Measurements from ENCODE around the gene BNIP5. TPM values are rescaled to one million over a fixed set of nuclear protein-coding genes. Genes with fewer than 3 reads are reported as not detected.
A peak's percentile ranks its signal among the peaks of the same experiment; 100 is the strongest.

The BNIP5 gene
- total RNA-seq, 2 donors from 2014 or later: not detected

DNA sequence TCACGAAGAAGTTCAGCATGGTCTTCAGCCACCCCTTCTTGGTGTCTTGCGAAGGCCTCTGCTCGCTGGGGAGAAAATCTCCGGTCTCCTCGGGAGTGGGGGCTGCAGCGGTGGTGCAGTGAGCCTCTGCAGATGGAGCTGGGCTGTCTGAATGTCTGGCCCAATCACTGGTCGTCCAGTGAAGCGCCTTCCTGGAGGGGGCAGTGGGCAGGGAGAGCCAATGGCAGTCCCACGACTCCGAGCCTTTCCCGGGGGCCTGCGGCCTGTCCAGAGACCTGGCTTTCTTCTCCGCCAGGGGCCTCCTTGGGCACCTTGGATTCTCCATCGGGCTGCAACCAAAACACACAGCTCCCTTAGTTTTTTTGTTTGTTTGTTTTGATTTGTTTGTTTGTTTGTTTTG lies 6.3 kb downstream of the BNIP5 start:
- Mint-ChIP-seq H3K27ac (no peak overlapping the region), H3K9me3 (no peaks in the 10 kb centered on the region), H3K36me3 (no peaks in the 10 kb centered on the region), H3K27me3 (peaks cover 31 to 32% of the 10 kb centered on the region in 2 donors), H3K4me3 (no peak overlapping the region), H3K4me1 (ENCODE audit: low read depth in 2 of 2) (no peaks in the 10 kb centered on the region)
- no peak for ATAC-seq
- no peak for DNase-seq (ENCODE audit: low spot score)

DNA sequence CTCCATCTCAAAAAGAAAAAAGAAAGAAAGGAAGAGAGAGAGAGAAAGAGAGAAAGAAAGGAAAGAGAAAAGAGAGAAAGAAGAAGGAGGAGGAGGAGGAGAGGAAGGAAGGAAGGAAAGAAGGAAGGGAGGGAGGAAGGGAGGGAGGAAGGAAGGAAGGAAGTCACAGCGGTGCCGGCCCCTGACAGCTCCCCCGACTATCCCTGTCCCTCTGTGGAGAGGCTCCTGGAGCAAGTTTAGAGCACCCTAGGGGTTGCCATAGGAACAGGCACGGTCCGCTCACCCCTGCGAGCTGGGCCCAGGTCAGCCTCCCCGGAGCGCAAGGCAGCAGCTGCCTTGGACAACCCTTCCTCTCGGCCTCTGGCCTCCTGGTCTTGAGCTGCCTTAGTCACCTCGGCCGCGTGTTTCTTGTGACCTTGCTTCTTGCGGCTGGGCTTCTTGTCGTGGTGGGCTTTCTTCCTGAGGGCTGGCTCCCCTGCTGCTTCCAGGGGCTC lies 6.8 kb downstream of the BNIP5 start:
- no peak overlapping the region for H3K4me3 Mint-ChIP-seq
- no peaks in the 10 kb centered on the region for H3K36me3 Mint-ChIP-seq
- H3K9me3 Mint-ChIP-seq: no peaks in the 10 kb centered on the region
- no peak for ATAC-seq
- H3K27ac Mint-ChIP-seq: no peak overlapping the region
- DNase-seq (ENCODE audit: low spot score): no peak
- H3K4me1 Mint-ChIP-seq (ENCODE audit: low read depth in 2 of 2): no peaks in the 10 kb centered on the region
- H3K27me3 Mint-ChIP-seq: peaks cover 25 to 27% of the 10 kb centered on the region in 2 donors

DNA sequence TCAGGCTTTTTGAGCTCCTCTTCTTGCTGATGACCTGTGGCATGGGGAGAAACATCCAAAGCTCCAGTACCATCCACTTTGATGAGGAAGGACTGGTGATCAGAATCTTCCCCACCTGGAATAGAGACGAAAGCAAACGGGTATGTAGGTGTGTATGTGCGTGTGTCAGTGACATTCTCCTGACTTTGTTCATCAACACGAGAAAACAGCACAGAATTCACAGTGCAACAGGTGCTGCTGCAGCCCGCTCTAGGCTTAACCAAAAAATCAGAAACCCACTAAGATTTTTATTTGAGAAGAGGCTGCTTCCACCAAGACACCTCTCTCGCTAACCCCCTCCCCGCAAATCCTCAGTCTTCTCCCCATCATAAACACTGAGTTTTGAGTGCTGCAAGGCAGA lies 8.1 kb downstream of the BNIP5 start:
- Mint-ChIP-seq H3K9me3 (no peaks in the 10 kb centered on the region), H3K36me3 (no peaks in the 10 kb centered on the region), H3K4me3 (no peak overlapping the region), H3K27ac (no peak overlapping the region), H3K4me1 (ENCODE audit: low read depth in 2 of 2) (no peaks in the 10 kb centered on the region), H3K27me3 (peaks cover 16% of the 10 kb centered on the region in 2 donors)
- ATAC-seq (no peak), DNase-seq (ENCODE audit: low spot score) (peak; percentile 29)

DNA sequence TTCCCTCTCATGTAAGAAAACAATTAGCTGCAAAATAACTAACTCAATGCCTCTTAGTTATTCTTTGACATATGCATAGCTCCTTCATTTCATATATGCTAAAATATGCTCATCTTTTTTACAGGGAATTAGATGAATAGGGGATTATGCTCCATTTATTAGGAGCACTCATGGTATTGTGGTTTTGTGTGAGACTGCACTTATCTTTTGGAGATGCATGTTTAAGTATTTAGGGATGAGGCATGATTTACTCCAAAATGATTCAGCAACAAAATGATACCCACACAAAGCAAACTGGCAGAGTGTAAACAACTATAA lies 8.8 kb downstream of the BNIP5 start:
- no peak overlapping the region for H3K4me3 Mint-ChIP-seq
- no peaks in the 10 kb centered on the region for H3K4me1 Mint-ChIP-seq (ENCODE audit: low read depth in 2 of 2)

DNA sequence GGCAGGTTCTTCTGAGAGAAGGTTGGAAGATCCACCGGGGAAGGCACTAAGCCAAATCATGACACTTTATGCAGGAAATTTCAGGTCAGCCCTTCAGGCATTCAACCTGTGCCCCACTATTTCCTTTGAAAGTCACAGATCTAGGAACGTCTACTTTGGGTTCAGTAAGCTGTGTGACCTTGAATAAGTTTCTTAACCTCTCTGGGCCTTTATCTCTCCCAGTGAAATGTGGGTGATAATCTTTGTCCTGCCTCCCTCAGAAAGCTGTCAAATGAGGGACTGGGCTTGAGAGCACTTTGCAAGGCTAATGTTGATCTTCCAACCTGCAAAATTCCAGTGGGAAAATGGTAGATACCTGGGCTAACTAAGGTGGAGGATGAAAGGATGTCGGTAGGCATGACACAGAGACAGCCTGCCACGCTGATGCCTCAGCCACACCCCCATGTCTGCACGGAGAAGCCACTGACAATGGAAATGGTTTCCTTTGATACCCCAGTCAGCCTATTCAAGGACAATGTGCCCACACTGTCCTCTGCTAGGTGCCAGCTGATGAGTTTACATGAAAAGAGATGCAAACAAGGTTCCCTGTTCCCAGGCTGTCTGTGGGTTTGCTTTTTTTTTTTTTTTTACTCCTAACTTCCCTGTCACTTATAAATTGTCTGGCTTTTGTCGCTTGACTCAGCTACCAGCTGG lies 9.3 kb downstream of the BNIP5 start:
- Mint-ChIP-seq H3K27me3 (peaks cover 7 to 10% of the 10 kb centered on the region in 2 donors), H3K9me3 (no peaks in the 10 kb centered on the region), H3K4me3 (no peak overlapping the region), H3K27ac (no peak overlapping the region), H3K36me3 (no peaks in the 10 kb centered on the region), H3K4me1 (ENCODE audit: low read depth in 2 of 2) (no peaks in the 10 kb centered on the region)
- ATAC-seq (no peak), DNase-seq (ENCODE audit: low spot score) (no peak)

More for the DNA sequence above, 8.8 kb downstream of the BNIP5 start:
- Mint-ChIP-seq H3K9me3 (no peaks in the 10 kb centered on the region), H3K27ac (no peak overlapping the region), H3K27me3 (peaks cover 12% of the 10 kb centered on the region in 2 donors), H3K36me3 (no peaks in the 10 kb centered on the region)
- ATAC-seq: no peak
- DNase-seq (ENCODE audit: low spot score): no peak

DNA sequence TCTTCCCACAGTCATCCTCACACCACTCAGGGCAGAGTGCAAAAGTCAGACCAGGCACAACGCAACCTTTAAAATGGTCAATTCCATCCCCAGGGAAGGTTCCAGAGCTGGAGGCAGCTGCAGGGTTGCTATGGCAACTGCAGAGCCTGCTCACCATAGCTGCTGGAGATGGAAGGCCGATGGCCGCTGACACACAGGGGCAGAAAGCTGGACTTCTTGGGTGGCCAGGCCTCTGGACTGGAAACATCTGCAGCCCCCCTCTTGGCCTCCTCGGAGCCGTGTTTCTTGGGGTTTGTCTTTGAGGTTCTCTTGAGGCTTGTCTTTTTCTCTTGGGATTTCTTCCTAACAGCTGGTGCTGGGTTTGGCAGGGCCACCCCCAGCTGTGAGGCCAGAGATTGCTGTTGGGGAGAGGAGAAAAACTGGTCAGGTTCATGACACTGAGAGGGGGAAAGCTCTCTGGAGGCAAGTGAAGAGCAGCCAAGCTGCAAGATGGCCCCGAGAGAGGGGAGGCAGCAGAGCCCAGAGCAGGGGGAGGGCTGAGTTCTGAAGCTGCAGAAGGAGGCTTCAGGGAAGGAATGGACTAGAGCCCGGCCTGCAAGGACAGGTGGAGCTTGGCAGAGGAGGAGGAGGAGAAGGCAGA lies 10.2 kb downstream of the BNIP5 start:
- H3K9me3 Mint-ChIP-seq: no peaks in the 10 kb centered on the region
- DNase-seq (ENCODE audit: low spot score): no peak
- no peak for ATAC-seq
- no peaks in the 10 kb centered on the region for H3K36me3 Mint-ChIP-seq
- H3K27ac Mint-ChIP-seq: no peak overlapping the region
- H3K4me1 Mint-ChIP-seq (ENCODE audit: low read depth in 2 of 2): no peaks in the 10 kb centered on the region
- peaks cover 0 to 4% of the 10 kb centered on the region in 2 donors for H3K27me3 Mint-ChIP-seq
- H3K4me3 Mint-ChIP-seq: no peak overlapping the region

DNA sequence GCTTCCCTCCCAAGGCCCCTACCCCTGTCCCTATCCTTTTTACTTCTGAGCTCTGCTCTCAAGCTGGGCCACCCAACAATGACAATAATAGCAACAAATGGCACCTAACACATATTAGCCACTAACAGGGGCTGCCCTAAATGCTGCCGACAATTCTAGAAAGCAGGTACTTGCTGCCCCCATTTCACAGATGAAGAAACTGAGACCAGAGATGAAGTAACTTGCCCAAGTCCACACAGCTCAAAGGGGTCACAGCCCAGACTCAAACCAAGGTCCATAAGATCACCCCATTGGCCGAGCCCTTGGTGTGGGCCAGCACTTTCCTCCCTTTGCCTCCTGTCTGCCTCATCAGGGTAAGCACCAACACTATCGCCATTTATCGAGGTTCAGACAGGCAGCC lies 12.0 kb downstream of the BNIP5 start:
- Mint-ChIP-seq H3K36me3 (no peaks in the 10 kb centered on the region), H3K4me1 (ENCODE audit: low read depth in 2 of 2) (no peaks in the 10 kb centered on the region)

DNA sequence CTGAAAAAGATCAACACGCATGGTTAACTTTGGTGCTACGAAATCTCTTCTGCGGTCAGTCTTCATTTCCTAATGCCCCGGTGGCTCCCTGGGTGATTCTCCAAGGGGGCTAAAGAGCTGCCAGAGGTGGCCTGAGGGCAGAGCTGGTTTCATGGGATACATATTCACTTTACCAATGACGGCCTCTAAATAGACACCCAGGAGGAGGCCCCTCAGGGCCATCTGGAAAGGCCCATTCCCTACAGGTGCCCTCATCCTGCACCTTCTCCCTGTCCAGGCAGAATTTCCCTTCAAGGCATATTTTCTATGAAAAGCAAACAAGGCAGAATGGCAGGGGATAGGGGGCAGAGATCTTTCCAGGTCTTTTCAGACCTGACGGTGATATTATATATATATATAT lies 12.5 kb downstream of the BNIP5 start:
- H3K4me1 Mint-ChIP-seq (ENCODE audit: low read depth in 2 of 2): no peaks in the 10 kb centered on the region

More for the DNA sequence above, 12.0 kb downstream of the BNIP5 start:
- no peak overlapping the region for H3K4me3 Mint-ChIP-seq
- H3K27me3 Mint-ChIP-seq: peaks cover 0 to 4% of the 10 kb centered on the region in 2 donors
- no peak overlapping the region for H3K27ac Mint-ChIP-seq
- ATAC-seq: no peak
- H3K9me3 Mint-ChIP-seq: no peaks in the 10 kb centered on the region
- no peak for DNase-seq (ENCODE audit: low spot score)

DNA sequence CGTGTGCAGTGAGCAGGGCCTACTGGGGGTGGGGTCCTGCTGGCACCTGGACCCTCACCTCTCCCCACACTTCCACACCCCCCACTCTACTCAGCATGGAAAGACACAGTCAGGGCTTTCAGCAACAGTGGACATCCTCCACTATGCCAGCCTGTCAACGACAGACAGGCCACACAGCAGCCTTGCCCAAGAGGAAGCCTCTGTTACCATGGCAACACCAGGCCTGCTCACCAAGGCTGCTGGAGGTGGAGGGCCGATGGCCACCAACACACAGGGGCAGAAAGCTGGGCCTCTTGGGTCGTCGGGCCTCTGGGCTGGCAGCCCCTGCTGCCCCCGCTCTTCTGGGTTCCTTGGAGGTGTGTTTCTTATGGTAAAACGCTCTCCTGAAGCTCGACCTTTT lies 13.6 kb downstream of the BNIP5 start:
- no peak overlapping the region for H3K27ac Mint-ChIP-seq
- peak in 1 of 2 donors; percentile 50 for ATAC-seq
- no peak for DNase-seq (ENCODE audit: low spot score)
- H3K4me3 Mint-ChIP-seq: no peak overlapping the region
- no peaks in the 10 kb centered on the region for H3K9me3 Mint-ChIP-seq
- H3K36me3 Mint-ChIP-seq: no peaks in the 10 kb centered on the region
- no peaks in the 10 kb centered on the region for H3K4me1 Mint-ChIP-seq (ENCODE audit: low read depth in 2 of 2)
- peaks cover 0 to 2% of the 10 kb centered on the region in 2 donors for H3K27me3 Mint-ChIP-seq

More for the DNA sequence above, 12.5 kb downstream of the BNIP5 start:
- no peak overlapping the region for H3K27ac Mint-ChIP-seq
- no peaks in the 10 kb centered on the region for H3K9me3 Mint-ChIP-seq
- ATAC-seq: no peak
- peaks cover 0 to 4% of the 10 kb centered on the region in 2 donors for H3K27me3 Mint-ChIP-seq
- no peak for DNase-seq (ENCODE audit: low spot score)
- H3K4me3 Mint-ChIP-seq: no peak overlapping the region
- H3K36me3 Mint-ChIP-seq: no peaks in the 10 kb centered on the region

DNA sequence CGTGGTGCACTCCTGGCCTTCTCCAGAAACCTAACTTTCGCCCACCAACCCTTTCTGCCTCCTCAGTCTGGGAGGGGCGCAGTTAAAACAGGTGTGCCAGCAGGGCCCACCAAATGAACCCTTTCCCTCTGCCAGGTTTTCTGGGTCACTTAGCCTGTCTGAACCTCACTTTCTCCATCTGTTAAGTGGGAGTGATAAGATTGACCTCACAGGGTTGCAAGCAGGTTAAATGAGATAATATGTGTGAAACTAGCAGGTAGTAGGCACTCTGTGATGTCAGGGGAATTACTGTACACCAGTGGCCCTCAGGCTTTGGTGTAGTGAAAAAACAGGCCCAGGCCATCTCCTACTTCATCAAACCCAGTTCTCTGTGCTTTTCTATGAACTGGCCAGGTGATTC lies 14.1 kb downstream of the BNIP5 start:
- ATAC-seq (no peak), DNase-seq (ENCODE audit: low spot score) (no peak)
- Mint-ChIP-seq H3K36me3 (no peaks in the 10 kb centered on the region), H3K4me1 (ENCODE audit: low read depth in 2 of 2) (no peaks in the 10 kb centered on the region), H3K27ac (no peak overlapping the region), H3K4me3 (no peak overlapping the region), H3K9me3 (no peaks in the 10 kb centered on the region), H3K27me3 (peaks cover 0 to 7% of the 10 kb centered on the region in 2 donors)

DNA sequence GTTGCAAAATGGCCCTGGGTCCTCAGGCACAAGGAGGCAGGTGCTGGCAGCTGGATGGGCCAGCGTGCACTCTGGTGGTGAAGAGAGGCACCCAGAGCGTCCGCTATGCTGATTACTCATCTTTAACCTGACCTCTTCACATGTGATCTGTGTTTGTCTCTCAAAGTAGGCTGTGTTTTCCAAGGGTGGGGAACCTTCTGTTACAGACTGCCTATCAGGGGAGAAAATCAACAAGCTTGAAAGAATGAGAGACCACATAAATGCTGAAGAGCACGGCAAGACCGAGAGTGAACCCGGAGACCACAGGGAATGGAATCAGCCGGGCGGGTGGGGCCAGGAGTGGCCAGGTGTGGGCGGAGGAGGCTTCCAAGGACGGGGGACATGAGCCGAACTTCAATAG lies 16.2 kb downstream of the BNIP5 start:
- H3K4me1 Mint-ChIP-seq (ENCODE audit: low read depth in 2 of 2): peaks cover 0 to 5% of the 10 kb centered on the region in 2 donors
- no peak overlapping the region for H3K27ac Mint-ChIP-seq
- no peak overlapping the region for H3K4me3 Mint-ChIP-seq
- ATAC-seq (no peak), DNase-seq (ENCODE audit: low spot score) (no peak)
- H3K36me3 Mint-ChIP-seq: no peaks in the 10 kb centered on the region
- peaks cover 3 to 7% of the 10 kb centered on the region in 2 donors for H3K27me3 Mint-ChIP-seq
- H3K9me3 Mint-ChIP-seq: no peaks in the 10 kb centered on the region

DNA sequence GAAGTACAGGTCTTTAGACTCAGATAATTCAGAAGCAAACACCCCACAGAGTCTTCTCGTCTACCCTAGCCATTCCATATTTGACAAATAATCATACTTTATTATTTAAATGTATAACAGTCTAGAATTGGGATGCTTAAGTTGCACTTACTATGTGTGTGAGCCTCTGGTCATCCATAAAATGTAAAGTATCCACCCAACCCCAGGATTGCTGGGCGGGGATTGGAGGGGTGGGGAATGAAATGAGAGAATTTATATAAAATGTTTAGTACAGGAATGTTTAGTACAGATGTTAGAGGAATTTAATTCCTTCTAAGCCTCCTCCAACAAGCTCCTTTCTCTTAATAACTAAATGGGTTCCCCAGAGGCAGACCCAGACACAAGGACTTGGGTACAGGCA lies 16.9 kb downstream of the BNIP5 start:
- H3K4me3 Mint-ChIP-seq: no peak overlapping the region
- peaks cover 3 to 7% of the 10 kb centered on the region in 2 donors for H3K27me3 Mint-ChIP-seq
- H3K9me3 Mint-ChIP-seq: no peaks in the 10 kb centered on the region
- peaks cover 0 to 5% of the 10 kb centered on the region in 2 donors for H3K4me1 Mint-ChIP-seq (ENCODE audit: low read depth in 2 of 2)
- H3K27ac Mint-ChIP-seq: no peak overlapping the region
- DNase-seq (ENCODE audit: low spot score) (no peak), ATAC-seq (no peak)
- no peaks in the 10 kb centered on the region for H3K36me3 Mint-ChIP-seq

DNA sequence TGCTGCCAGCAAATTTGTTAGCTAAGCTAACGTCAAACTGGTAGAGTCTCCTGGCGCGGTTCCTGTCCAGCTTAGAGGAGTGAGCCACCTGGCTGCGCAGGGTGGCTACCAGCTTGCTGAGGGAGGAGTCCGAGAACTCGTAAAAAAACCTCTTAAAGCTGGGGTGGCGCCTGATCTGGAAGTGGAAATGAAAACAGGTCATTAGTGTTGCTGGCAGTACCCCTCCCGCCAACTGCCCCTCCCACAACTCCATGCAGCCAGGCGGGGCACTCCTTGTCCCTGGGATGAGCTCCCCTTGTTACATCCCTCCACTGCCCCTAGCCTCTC lies 17.3 kb downstream of the BNIP5 start:
- Mint-ChIP-seq H3K4me1 (ENCODE audit: low read depth in 2 of 2) (peaks cover 2 to 6% of the 10 kb centered on the region in 2 donors), H3K4me3 (no peak overlapping the region), H3K27ac (no peak overlapping the region), H3K36me3 (no peaks in the 10 kb centered on the region), H3K27me3 (peaks cover 3 to 7% of the 10 kb centered on the region in 2 donors), H3K9me3 (no peaks in the 10 kb centered on the region)
- DNase-seq (ENCODE audit: low spot score): no peak
- ATAC-seq: no peak

DNA sequence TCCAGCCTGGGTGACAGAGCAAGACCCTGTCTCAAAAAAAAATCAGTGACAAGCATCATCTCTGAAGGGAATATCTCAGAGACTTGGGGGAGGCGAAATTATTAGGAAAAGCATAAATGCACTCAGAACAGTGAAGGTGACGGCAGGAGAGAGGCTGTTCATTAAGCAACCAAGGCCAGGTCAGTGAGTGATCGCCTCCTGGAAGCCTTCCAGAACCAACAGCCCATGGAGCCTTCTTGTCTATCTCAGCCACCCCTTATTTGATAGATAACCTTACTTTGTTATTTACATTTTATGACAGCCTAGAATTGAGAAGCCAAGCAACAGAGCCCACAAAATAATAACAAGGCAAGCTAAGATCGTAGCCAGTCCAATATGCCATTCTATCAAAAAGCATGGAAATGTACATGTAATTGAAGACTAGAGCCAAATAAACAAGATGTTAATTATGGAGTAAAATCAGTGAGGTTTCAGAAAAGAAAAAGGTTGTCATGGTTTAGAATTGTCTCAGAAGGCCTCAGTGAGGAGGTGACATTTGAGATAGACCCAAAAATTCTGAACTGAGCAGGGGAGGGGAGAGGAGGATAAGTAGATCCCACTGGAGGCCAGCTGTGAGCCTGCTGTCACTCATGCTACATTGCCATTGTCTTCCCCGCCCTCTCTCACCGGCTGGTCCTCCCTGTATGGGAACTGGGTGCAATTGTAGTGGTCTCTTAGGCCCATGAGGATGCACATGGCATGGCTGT lies 17.8 kb downstream of the BNIP5 start:
- ATAC-seq (no peak), DNase-seq (ENCODE audit: low spot score) (no peak)
- Mint-ChIP-seq H3K36me3 (no peaks in the 10 kb centered on the region), H3K4me3 (no peak overlapping the region), H3K9me3 (no peaks in the 10 kb centered on the region), H3K4me1 (ENCODE audit: low read depth in 2 of 2) (peaks cover 7 to 11% of the 10 kb centered on the region in 2 donors), H3K27me3 (peaks cover 3 to 7% of the 10 kb centered on the region in 2 donors), H3K27ac (no peak overlapping the region)

Data from natural killer cell treated with Interleukin-12 subunit alpha and Interleukin-12 subunit beta and Interleukin-15 and Interleukin-18, amount 100 ng/mL, for 72 hours (primary cell).